GM23338 (cell line): ENCODE data around the gene ELAVL4. TPM values are rescaled to one million over a fixed set of nuclear protein-coding genes. Genes with fewer than 3 reads are reported as not detected.

Experiments used
- ATAC-seq: fragments of 200-7000 bp; cut with Tn5 transposase; 3 replicates; pipeline ENCODE4 v1.9.1; 2020
- DNase-seq: peaks from one replicate; pipeline ENCODE4 v3.0.0-alpha.2; 2015; ENCODE audit warnings: low spot score
- H2AFZ ChIP-seq: fragments of 200-600 bp; sonication (generic); 2 replicates; pipeline ENCODE4 v1.8.0; 2016; ENCODE audit warnings: antibody characterized with exemption, mild to moderate bottlenecking, moderate library complexity
- H3F3A ChIP-seq: fragments of 200-600 bp; sonication (generic); replicated peaks from 2 replicates; pipeline ENCODE4 v1.8.0; 2017; ENCODE audit warnings: antibody characterized with exemption, mixed run types, low read depth
- H3K27ac ChIP-seq: fragments of 200-600 bp; sonication (generic); 2 replicates; pipeline ENCODE4 v1.6.1; 2016; ENCODE audit warnings: low read depth
- H3K27me3 ChIP-seq: fragments of 200-600 bp; sonication (generic); 2 replicates; pipeline ENCODE4 v1.8.0; 2016; ENCODE audit warnings: mild to moderate bottlenecking, mixed run types, moderate library complexity; ENCODE audit not compliant: insufficient read depth
- H3K36me3 ChIP-seq: fragments of 200-600 bp; sonication (generic); 2 replicates; pipeline ENCODE4 v1.8.0; 2016; ENCODE audit warnings: mild to moderate bottlenecking; ENCODE audit not compliant: insufficient read depth
- H3K4me1 ChIP-seq: fragments of 200-600 bp; sonication (generic); 2 replicates; pipeline ENCODE4 v1.8.0; 2016; ENCODE audit warnings: mild to moderate bottlenecking, moderate library complexity; ENCODE audit not compliant: insufficient read depth
- H3K4me2 ChIP-seq: fragments of 200-600 bp; sonication (generic); 2 replicates; pipeline ENCODE4 v1.7.1; 2017; ENCODE audit warnings: mixed run types
- H3K4me3 ChIP-seq: fragments of 200-600 bp; sonication (generic); 2 replicates; pipeline ENCODE4 v1.6.1; 2016; ENCODE audit warnings: mixed run types
- H3K79me2 ChIP-seq: fragments of 200-600 bp; sonication (generic); replicated peaks from 2 replicates; pipeline ENCODE4 v1.8.0; 2017; ENCODE audit warnings: mild to moderate bottlenecking; ENCODE audit not compliant: insufficient read depth
- H3K9me2 ChIP-seq: fragments of 200-600 bp; sonication (generic); 2 replicates; pipeline ENCODE4 v1.8.0; 2017; ENCODE audit not compliant: insufficient read depth
- H4K20me1 ChIP-seq: fragments of 200-600 bp; sonication (generic); replicated peaks from 2 replicates; pipeline ENCODE4 v1.8.0; 2017; ENCODE audit warnings: mild to moderate bottlenecking; ENCODE audit not compliant: insufficient read depth
- H3K27ac Mint-ChIP-seq: 2 replicates; pipeline ENCODE4 v1.8.0; 2020; ENCODE audit warnings: inconsistent platforms, mild to moderate bottlenecking, moderate library complexity, mixed read lengths
- H3K27me3 Mint-ChIP-seq: 3 replicates; pipeline ENCODE4 v1.8.0; 2022; ENCODE audit warnings: low read depth, mild to moderate bottlenecking, moderate library complexity, mixed read lengths, inconsistent platforms; ENCODE audit not compliant: insufficient read depth, poor library complexity
- H3K36me3 Mint-ChIP-seq: 3 replicates; pipeline ENCODE4 v1.8.0; 2021; ENCODE audit warnings: low read depth, mild to moderate bottlenecking, inconsistent platforms, moderate library complexity, mixed read lengths
- H3K4me1 Mint-ChIP-seq: 3 replicates; pipeline ENCODE4 v1.8.0; 2020; ENCODE audit warnings: mild to moderate bottlenecking, inconsistent platforms, mixed read lengths
- H3K4me3 Mint-ChIP-seq: 3 replicates; pipeline ENCODE4 v1.8.0; 2021; ENCODE audit warnings: moderate library complexity, mild to moderate bottlenecking, inconsistent platforms, mixed read lengths
- H3K9me3 Mint-ChIP-seq: 3 replicates; pipeline ENCODE4 v1.8.0; 2020; ENCODE audit warnings: moderate library complexity, mild to moderate bottlenecking, inconsistent platforms, mixed read lengths
- CREB1 ChIP-seq: fragments of 250-450 bp; sonication (Bioruptor Pico); IDR thresholded peaks from 2 replicates; pipeline ENCODE4 v1.5.0; 2020; ENCODE audit warnings: low read depth, mild to moderate bottlenecking, moderate library complexity
- EZH2 ChIP-seq: fragments of 200-600 bp; sonication (generic); IDR thresholded peaks from one replicate; pipeline ENCODE4 v1.8.0; 2017; ENCODE audit warnings: antibody characterized with exemption, mild to moderate bottlenecking, low read depth; ENCODE audit not compliant: unreplicated experiment
- EZH2phosphoT487 ChIP-seq: fragments of 200-600 bp; sonication (generic); IDR thresholded peaks from one replicate; pipeline ENCODE4 v1.8.1; 2018; ENCODE audit warnings: antibody characterized with exemption; ENCODE audit not compliant: unreplicated experiment
- NANOG ChIP-seq: IDR thresholded peaks from 2 replicates; pipeline ENCODE4 v1.6.1; 2016; ENCODE audit warnings: antibody characterized with exemption, borderline replicate concordance
- polyA plus RNA-seq: library from polyadenylated mRNA; unstranded; fragments of >200 nt; fragmentation: Nextera tagmentation; extraction: Ambion mirVana; gene quantifications from 2 replicates; pipeline ENCODE4 v1.2.1, GENCODE V29; 2016
- total RNA-seq: library from RNA; depleted of rRNA; stranded (reverse); fragments of >200 nt; shearing (Covaris generic); gene quantifications from 2 replicates; pipeline ENCODE4 v1.2.3, GENCODE V29; 2014
- TF ChIP-seq, protein P1 (sequence below): fragments of 250-450 bp; sonication (Bioruptor Pico); IDR thresholded peaks from 2 replicates; pipeline ENCODE4 v1.5.0; 2020; ENCODE audit warnings: mild to moderate bottlenecking, moderate library complexity
- TF ChIP-seq, protein P2 (sequence below): IDR thresholded peaks from 2 replicates; pipeline ENCODE4 v1.6.1; 2016; ENCODE audit warnings: antibody characterized with exemption
- TF ChIP-seq, protein P3 (sequence below), 2 experiments: fragments of 200-600 bp in 1 of 2; sonication (generic) in 1 of 2; conservative IDR thresholded peaks; 2 replicates each; pipeline versions ENCODE4 v1.5.1 to v1.6.1; 2016 to 2017; ENCODE audit warnings: antibody characterized with exemption in 2 of 2, low read depth in 2 of 2, mild to moderate bottlenecking in 2 of 2, moderate library complexity in 1 of 2

ELAVL4 gene
- total and polyA plus RNA-seq, 2 experiments from 2014 or later: 1.4 to 1.9 TPM

DNA sequence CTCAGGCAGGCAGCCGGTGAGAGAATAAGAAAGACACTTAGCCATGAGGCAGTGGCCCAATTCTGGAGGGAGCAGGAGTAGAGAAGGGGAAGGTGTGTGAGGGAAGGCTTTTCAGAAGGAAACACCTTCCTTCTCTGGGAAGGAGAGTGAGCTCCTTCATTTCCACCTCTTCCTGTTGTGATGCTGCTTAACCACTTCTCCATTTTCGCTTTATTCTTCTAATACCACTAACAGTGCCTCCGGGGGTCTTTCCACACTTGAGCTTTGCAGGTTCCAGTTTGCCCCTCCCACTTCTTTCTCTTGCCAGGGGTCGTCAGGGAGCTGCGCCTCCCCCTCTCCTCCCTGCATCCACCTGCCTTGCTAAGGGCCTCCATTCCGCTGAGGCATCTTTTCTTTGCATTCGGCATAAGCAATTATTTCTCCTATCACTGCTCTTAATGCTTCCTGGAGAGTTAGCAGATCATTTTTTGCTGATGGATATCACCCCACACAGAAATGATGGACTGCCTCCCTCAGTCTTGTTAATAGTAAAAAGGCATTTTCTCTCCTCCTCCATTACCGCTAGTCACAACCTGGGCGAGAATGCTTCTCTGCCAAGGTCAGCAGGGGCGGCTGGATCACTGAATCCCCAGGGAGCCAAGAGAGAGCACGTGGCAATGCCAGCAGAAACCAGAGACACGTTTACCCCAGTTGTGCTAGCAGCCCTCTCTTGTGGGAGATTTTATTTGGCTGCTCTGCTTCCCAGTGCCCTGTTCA, 74.8 kb downstream of the ELAVL4 start:
- H3K27me3 Mint-ChIP-seq: peaks cover 2% of the 10 kb centered on the region
- Histone ChIP-seq H3K79me2 (no peaks in the 10 kb centered on the region), H3K36me3 (no peaks in the 10 kb centered on the region), H3F3A (no peaks in the 10 kb centered on the region), H3K4me1 (peaks cover 5% of the 10 kb centered on the region), H3K27ac (no peak overlapping the region), H3K9me2 (no peaks in the 10 kb centered on the region), H2AFZ (peak overlapping the region; percentile 88; the same call in 1 of the 2 replicates), H4K20me1 (no peaks in the 10 kb centered on the region; the same call in 1 of the 2 replicates), H3K4me2 (no peak overlapping the region), H3K27me3 (no peaks in the 10 kb centered on the region), H3K4me3 (no peak overlapping the region)
- H3K4me1 Mint-ChIP-seq: peaks cover 8% of the 10 kb centered on the region
- H3K36me3 Mint-ChIP-seq: no peaks in the 10 kb centered on the region
- no peaks in the 10 kb centered on the region for H3K9me3 Mint-ChIP-seq
- ATAC-seq (peak; percentile 55), DNase-seq (peak; percentile 11)
- no peak overlapping the region for H3K4me3 Mint-ChIP-seq
- no peak overlapping the region; the same call in 1 of the 2 replicates for H3K27ac Mint-ChIP-seq
- TF ChIP-seq, protein P1, sequence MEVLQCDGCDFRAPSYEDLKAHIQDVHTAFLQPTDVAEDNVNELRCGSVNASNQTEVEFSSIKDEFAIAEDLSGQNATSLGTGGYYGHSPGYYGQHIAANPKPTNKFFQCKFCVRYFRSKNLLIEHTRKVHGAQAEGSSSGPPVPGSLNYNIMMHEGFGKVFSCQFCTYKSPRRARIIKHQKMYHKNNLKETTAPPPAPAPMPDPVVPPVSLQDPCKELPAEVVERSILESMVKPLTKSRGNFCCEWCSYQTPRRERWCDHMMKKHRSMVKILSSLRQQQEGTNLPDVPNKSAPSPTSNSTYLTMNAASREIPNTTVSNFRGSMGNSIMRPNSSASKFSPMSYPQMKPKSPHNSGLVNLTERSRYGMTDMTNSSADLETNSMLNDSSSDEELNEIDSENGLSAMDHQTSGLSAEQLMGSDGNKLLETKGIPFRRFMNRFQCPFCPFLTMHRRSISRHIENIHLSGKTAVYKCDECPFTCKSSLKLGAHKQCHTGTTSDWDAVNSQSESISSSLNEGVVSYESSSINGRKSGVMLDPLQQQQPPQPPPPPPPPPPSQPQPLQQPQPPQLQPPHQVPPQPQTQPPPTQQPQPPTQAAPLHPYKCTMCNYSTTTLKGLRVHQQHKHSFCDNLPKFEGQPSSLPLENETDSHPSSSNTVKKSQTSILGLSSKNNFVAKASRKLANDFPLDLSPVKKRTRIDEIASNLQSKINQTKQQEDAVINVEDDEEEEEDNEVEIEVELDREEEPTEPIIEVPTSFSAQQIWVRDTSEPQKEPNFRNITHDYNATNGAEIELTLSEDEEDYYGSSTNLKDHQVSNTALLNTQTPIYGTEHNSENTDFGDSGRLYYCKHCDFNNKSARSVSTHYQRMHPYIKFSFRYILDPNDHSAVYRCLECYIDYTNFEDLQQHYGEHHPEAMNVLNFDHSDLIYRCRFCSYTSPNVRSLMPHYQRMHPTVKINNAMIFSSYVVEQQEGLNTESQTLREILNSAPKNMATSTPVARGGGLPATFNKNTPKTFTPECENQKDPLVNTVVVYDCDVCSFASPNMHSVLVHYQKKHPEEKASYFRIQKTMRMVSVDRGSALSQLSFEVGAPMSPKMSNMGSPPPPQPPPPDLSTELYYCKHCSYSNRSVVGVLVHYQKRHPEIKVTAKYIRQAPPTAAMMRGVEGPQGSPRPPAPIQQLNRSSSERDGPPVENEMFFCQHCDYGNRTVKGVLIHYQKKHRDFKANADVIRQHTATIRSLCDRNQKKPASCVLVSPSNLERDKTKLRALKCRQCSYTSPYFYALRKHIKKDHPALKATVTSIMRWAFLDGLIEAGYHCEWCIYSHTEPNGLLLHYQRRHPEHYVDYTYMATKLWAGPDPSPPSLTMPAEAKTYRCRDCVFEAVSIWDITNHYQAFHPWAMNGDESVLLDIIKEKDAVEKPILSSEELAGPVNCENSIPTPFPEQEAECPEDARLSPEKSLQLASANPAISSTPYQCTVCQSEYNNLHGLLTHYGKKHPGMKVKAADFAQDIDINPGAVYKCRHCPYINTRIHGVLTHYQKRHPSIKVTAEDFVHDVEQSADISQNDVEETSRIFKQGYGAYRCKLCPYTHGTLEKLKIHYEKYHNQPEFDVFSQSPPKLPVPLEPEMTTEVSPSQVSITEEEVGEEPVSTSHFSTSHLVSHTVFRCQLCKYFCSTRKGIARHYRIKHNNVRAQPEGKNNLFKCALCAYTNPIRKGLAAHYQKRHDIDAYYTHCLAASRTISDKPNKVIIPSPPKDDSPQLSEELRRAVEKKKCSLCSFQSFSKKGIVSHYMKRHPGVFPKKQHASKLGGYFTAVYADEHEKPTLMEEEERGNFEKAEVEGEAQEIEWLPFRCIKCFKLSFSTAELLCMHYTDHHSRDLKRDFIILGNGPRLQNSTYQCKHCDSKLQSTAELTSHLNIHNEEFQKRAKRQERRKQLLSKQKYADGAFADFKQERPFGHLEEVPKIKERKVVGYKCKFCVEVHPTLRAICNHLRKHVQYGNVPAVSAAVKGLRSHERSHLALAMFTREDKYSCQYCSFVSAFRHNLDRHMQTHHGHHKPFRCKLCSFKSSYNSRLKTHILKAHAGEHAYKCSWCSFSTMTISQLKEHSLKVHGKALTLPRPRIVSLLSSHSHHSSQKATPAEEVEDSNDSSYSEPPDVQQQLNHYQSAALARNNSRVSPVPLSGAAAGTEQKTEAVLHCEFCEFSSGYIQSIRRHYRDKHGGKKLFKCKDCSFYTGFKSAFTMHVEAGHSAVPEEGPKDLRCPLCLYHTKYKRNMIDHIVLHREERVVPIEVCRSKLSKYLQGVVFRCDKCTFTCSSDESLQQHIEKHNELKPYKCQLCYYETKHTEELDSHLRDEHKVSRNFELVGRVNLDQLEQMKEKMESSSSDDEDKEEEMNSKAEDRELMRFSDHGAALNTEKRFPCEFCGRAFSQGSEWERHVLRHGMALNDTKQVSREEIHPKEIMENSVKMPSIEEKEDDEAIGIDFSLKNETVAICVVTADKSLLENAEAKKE (CRISPR knock-in tag): no peak
- no peak for TF ChIP-seq EZH2

DNA sequence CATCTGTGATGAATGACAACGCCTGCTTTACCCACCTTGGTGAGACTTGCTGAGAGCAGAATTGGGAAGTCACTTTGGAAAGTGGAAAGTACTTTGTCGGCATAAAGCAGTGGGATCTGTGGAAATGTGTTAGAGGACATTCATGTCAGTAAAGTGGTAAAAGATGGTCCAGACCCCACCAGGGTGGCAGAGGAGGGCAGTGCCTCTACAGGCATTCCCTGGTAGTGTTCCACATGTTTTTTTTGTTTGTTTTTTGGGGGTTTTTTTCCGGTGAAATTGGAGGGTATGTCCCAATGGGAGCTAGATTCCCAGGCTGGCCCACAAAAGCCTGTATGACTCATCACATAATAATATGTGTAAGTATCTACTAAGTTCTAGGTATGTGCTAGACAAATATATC, 80.6 kb downstream of the ELAVL4 start:
- H3K9me3 Mint-ChIP-seq: no peaks in the 10 kb centered on the region
- H3K27me3 Mint-ChIP-seq: peaks cover 2% of the 10 kb centered on the region
- no peak for ATAC-seq

More for the DNA sequence above, 80.6 kb downstream of the ELAVL4 start:
- Mint-ChIP-seq H3K27ac (no peak overlapping the region), H3K4me1 (no peaks in the 10 kb centered on the region), H3K36me3 (no peaks in the 10 kb centered on the region), H3K4me3 (no peak overlapping the region)
- Histone ChIP-seq H3K4me1 (no peaks in the 10 kb centered on the region), H3K79me2 (no peaks in the 10 kb centered on the region), H3K4me2 (no peak overlapping the region), H4K20me1 (no peaks in the 10 kb centered on the region), H3K27ac (no peak overlapping the region), H3K4me3 (no peak overlapping the region), H3K27me3 (no peaks in the 10 kb centered on the region), H3F3A (no peaks in the 10 kb centered on the region), H3K9me2 (no peaks in the 10 kb centered on the region), H3K36me3 (no peaks in the 10 kb centered on the region), H2AFZ (no peak overlapping the region)
- TF ChIP-seq EZH2phosphoT487 (no peak), CREB1 (no peak), NANOG (no peak), EZH2 (no peak)
- TF ChIP-seq, protein P2, sequence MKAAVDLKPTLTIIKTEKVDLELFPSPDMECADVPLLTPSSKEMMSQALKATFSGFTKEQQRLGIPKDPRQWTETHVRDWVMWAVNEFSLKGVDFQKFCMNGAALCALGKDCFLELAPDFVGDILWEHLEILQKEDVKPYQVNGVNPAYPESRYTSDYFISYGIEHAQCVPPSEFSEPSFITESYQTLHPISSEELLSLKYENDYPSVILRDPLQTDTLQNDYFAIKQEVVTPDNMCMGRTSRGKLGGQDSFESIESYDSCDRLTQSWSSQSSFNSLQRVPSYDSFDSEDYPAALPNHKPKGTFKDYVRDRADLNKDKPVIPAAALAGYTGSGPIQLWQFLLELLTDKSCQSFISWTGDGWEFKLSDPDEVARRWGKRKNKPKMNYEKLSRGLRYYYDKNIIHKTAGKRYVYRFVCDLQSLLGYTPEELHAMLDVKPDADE: no peak
- TF ChIP-seq, protein P3, sequence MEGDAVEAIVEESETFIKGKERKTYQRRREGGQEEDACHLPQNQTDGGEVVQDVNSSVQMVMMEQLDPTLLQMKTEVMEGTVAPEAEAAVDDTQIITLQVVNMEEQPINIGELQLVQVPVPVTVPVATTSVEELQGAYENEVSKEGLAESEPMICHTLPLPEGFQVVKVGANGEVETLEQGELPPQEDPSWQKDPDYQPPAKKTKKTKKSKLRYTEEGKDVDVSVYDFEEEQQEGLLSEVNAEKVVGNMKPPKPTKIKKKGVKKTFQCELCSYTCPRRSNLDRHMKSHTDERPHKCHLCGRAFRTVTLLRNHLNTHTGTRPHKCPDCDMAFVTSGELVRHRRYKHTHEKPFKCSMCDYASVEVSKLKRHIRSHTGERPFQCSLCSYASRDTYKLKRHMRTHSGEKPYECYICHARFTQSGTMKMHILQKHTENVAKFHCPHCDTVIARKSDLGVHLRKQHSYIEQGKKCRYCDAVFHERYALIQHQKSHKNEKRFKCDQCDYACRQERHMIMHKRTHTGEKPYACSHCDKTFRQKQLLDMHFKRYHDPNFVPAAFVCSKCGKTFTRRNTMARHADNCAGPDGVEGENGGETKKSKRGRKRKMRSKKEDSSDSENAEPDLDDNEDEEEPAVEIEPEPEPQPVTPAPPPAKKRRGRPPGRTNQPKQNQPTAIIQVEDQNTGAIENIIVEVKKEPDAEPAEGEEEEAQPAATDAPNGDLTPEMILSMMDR (conservative IDR thresholded peaks at IDR 0.05; ENCODE audit: low read depth in 2 of 2): peak in 1 of 2 experiments; percentile 23; a peak in 2 of 4 replicates
- DNase-seq: no peak
